Heart right ventricle (tissue), 16 donors: Measurements from ENCODE around the gene LDLRAD1. TPM values are rescaled to one million over a fixed set of nuclear protein-coding genes. Genes with fewer than 3 reads are reported as not detected.
"Not testable (repeated sequence)": the region's sequence is repeated elsewhere in the genome, so short reads cannot be mapped to it uniquely, and the experiment has no call there.

ENCODE experiments used
- ATAC-seq, 8 donors: fragments of 200-7000 bp; cut with Tn5 transposase; one replicate each; pipeline ENCODE4 v1.9.1; 2020; ENCODE audit warnings: mild to moderate bottlenecking in 8 of 8, moderate library complexity in 8 of 8, moderate number of reproducible peaks in 1 of 8
- DNase-seq, 2 donors: peaks; one replicate each; pipeline ENCODE4 v3.0.0-alpha.2; 2020
- H3K27ac ChIP-seq, 10 donors: fragments of 200-600 bp; sonication (generic) in 2 of 10; one replicate each; pipeline versions ENCODE4 v1.5.0 to v1.8.0; 2020 to 2022; ENCODE audit warnings: mild to moderate bottlenecking in 3 of 10
- H3K27me3 ChIP-seq, 7 donors: fragments of 200-600 bp; one replicate each; pipeline ENCODE4 v1.8.0; 2021 to 2022; ENCODE audit warnings: mild to moderate bottlenecking in 2 of 7
- H3K36me3 ChIP-seq, 9 donors: fragments of 200-600 bp; sonication (generic) in 1 of 9; one replicate each; pipeline versions ENCODE4 v1.5.0 to v1.8.0; 2020 to 2022; ENCODE audit warnings: mild to moderate bottlenecking in 2 of 9
- H3K4me1 ChIP-seq, 9 donors: fragments of 200-600 bp; sonication (generic) in 1 of 9; one replicate each; pipeline versions ENCODE4 v1.5.0 to v1.8.0; 2020 to 2022; ENCODE audit warnings: mild to moderate bottlenecking in 4 of 9
- H3K4me3 ChIP-seq, 10 donors: fragments of 200-600 bp; sonication (generic) in 2 of 10; one replicate each; pipeline versions ENCODE4 v1.5.0 to v1.8.0; 2020 to 2022; ENCODE audit warnings: mild to moderate bottlenecking in 7 of 10, moderate library complexity in 2 of 10
- H3K9me3 ChIP-seq, 11 donors: fragments of 200-600 bp in 10 of 11; sonication (generic) in 2 of 11; one replicate each; pipeline versions ENCODE4 v1.5.0 to v1.8.0; 2013 to 2022; ENCODE audit warnings: mild to moderate bottlenecking in 2 of 11, control low read depth in 1 of 11, moderate library complexity in 1 of 11
- WGBS, 2 donors: extraction: QIAGEN DNeasy Blood & Tissue Kit; methylation state at CpG; one replicate each; pipeline ENCODE4 v1.1.7; 2013; ENCODE audit warnings: inconsistent platforms in 1 of 2; 5-methylcytosine and 5-hydroxymethylcytosine counted together
- intact Hi-C, 10 donors: fragments of 100-400 bp; cut with DNase I; formaldehyde crosslinking; loops; one replicate each; pipeline versions ENCODE4 v1.11.1 to v1.14.2; 2022
- polyA plus RNA-seq, 2 donors: library from polyadenylated mRNA; stranded (reverse); fragments of 200-250 nt; gene quantifications; one replicate each; pipeline ENCODE4 v1.2.3, GENCODE V29; 2013
- total RNA-seq, 10 donors: library from RNA; stranded (reverse); fragmentation: NEBNext Ultra II Directional in 3 of 10; extraction: Animal tissue kit (Norgen Biotek cat#: 25700) in 3 of 10; gene quantifications; one replicate each; pipeline versions ENCODE4 v1.2.1 to v1.2.4, GENCODE V29; 2021 to 2023
- TF ChIP-seq, protein P1 (sequence below), 9 donors: fragments of 200-600 bp; sonication (generic) in 2 of 9; IDR thresholded peaks; one replicate each; pipeline versions ENCODE4 v1.5.0 to v1.8.0; 2021 to 2022; ENCODE audit warnings: antibody characterized with exemption in 9 of 9, mild to moderate bottlenecking in 5 of 9, moderate library complexity in 1 of 9
- donor health status: Arrhythmogenic right ventricular cardiomyopathy.
- donor health status: ischemic (EF 13 %, LVEDD 7.1; RV severe dilation, severe dysfunction).
- donor health status: healthy with polysubstance abuse.
- donor health status: DM: no; HTN: yes; CAD: no.
- donor health status: DM: no; HTN: no; CAD: no.
- donor health status: ischemic (EF 25% LVEDD 6.9; RV normal size, moderate dysfunction).
- donor health status: ischemic (EF 25% LVEDD 5.7; RV mildly dilated, moderate dysfunction).
- donor health status: healthy.
- donor health status: DM: yes; HTN: yes; CAD: no.
- donor health status: Ischemic cardiomyopathy.
- donor health status: ischemic (EF 35%, LVEDD 5.7; RV mildly dilated, moderate dysfunction).
- donor health status: nonischemic (EF 11% LVEDD 7.7; RV severe dilation, severe dysfunction).
- donor health status: DM: yes; HTN: yes; CAD: no.
- donor health status: PGD.
- donor health status: ischemic (EF 29% LVEDD 5.4; RV normal size, mild dysfunction).
- donor health status: nonischemic (EF 23%, LVEDD 6.1; RV moderate dilation, normal function).

The LDLRAD1 gene
- total and polyA plus RNA-seq, 12 donors, result not detected

DNA sequence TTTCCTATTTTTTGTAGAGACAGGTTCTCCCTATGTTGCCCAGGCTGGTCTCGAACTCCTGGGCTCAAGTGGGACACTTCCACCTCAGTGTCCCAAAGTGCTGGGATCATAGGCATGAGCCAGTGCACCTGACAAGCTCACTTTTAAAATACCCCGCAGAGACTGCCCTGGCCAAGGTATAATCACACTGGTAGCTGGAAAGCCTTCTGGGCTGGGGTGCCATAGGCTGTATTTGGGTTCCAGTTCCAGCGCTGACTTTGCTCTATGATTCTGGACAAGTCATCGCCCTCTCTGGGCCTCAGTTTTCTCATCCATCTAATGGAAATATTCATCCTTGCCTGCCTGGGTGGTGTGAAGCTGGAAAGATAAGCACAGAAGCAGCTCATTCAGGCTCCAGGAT, 10.4 kb downstream of the LDLRAD1 start:
- Histone ChIP-seq H3K4me1 (no peaks in the 10 kb centered on the region), H3K4me3 (no peak overlapping the region), H3K27me3 (peaks cover 0 to 16% (median 0%) of the 10 kb centered on the region in 7 donors), H3K36me3 (no peaks in the 10 kb centered on the region), H3K27ac (no peak overlapping the region), H3K9me3 (no peaks in the 10 kb centered on the region)
- TF ChIP-seq, protein P1, sequence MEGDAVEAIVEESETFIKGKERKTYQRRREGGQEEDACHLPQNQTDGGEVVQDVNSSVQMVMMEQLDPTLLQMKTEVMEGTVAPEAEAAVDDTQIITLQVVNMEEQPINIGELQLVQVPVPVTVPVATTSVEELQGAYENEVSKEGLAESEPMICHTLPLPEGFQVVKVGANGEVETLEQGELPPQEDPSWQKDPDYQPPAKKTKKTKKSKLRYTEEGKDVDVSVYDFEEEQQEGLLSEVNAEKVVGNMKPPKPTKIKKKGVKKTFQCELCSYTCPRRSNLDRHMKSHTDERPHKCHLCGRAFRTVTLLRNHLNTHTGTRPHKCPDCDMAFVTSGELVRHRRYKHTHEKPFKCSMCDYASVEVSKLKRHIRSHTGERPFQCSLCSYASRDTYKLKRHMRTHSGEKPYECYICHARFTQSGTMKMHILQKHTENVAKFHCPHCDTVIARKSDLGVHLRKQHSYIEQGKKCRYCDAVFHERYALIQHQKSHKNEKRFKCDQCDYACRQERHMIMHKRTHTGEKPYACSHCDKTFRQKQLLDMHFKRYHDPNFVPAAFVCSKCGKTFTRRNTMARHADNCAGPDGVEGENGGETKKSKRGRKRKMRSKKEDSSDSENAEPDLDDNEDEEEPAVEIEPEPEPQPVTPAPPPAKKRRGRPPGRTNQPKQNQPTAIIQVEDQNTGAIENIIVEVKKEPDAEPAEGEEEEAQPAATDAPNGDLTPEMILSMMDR (IDR thresholded peaks at IDR 0.05), result no peak
- intact Hi-C loops, result no loop called here
- DNase-seq, result no peak
- ATAC-seq, result no peak
- WGBS, 2 donors, result 89 to 93% methylated on average over 4 of the region's 4 CpGs

- TF ChIP-seq, protein P1 (IDR thresholded peaks at IDR 0.05), result no peak
- WGBS, 2 donors, result 74 to 78% methylated on average over 4 of the region's 4 CpGs
- H3K4me1 ChIP-seq, result no peaks in the 10 kb centered on the region
- H3K9me3 ChIP-seq, result no peaks in the 10 kb centered on the region
- peaks cover 0 to 13% (median 0%) of the 10 kb centered on the region in 7 donors for H3K27me3 ChIP-seq
- no peak overlapping the region for H3K4me3 ChIP-seq
- no peak overlapping the region for H3K27ac ChIP-seq
- DNase-seq, result no peak
- no peak for ATAC-seq
- intact Hi-C loops, result no loop called here
- H3K36me3 ChIP-seq, result no peaks in the 10 kb centered on the region
These were observed 11.5 kb downstream of the LDLRAD1 start for GRCh38 chr1:54006508-54006907.

DNA sequence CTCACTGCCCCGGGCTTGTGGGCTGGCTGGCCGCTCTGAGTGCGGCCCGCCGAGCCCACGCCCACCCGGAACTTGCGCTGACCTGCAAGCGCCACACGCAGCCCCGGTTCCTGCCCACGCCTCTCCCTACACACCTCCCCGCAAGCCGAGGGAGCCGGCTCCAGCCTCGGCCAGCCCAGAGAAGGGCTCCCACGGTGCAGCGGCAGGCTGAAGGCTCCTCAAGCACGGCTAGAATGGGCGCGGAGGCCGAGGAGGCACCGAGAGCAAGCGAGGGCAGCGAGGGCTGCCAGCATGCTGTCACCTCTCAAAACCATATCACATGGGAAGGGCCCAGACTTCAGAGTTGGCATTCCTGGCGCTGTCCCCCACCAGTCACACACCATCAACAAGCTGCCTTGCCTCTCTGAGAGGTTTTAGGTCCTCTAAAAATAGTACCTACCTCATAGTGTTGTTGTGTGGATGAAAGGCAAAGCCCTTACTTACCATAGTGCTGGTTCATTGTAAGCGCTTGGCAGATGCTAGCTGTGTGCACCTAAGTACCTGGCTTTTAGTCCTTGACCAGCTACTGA, 13.4 kb downstream of the LDLRAD1 start:
- ATAC-seq, result peak in 7 of 8 donors; percentile 67 to 86 (median 72)
- DNase-seq, result no peak

GRCh38 chr1:54003750-54004480, 14.1 kb downstream of the LDLRAD1 start:
- H3K4me3 ChIP-seq, H3K36me3 ChIP-seq, H3K27me3 ChIP-seq, H3K9me3 ChIP-seq, DNase-seq, H3K27ac ChIP-seq, intact Hi-C loops, H3K4me1 ChIP-seq: not testable (repeated sequence)
- peak in 1 of 8 donors; percentile 45 for ATAC-seq
- 92 to 97% methylated on average over 19 of the region's 19 CpGs for WGBS, 2 donors

More for the DNA sequence above, 13.4 kb downstream of the LDLRAD1 start:
- H3K9me3 ChIP-seq, result no peaks in the 10 kb centered on the region
- H3K4me3 ChIP-seq, result no peak overlapping the region
- peaks cover 0 to 5% (median 0%) of the 10 kb centered on the region in 7 donors for H3K27me3 ChIP-seq
- H3K36me3 ChIP-seq, result no peaks in the 10 kb centered on the region
- H3K4me1 ChIP-seq, result no peaks in the 10 kb centered on the region
- TF ChIP-seq, protein P1 (IDR thresholded peaks at IDR 0.05), result no peak
- WGBS, 2 donors, result 89 to 93% methylated on average over 19 to 27 of the region's 27 CpGs
- intact Hi-C loops, result no loop called here
- no peak overlapping the region for H3K27ac ChIP-seq

- H3K4me1 ChIP-seq, result no peaks in the 10 kb centered on the region
- no peaks in the 10 kb centered on the region for H3K36me3 ChIP-seq
- TF ChIP-seq, protein P1 (IDR thresholded peaks at IDR 0.05), result no peak
- peaks cover 0 to 5% (median 0%) of the 10 kb centered on the region in 7 donors for H3K27me3 ChIP-seq
- H3K4me3 ChIP-seq, result no peak overlapping the region
- DNase-seq (no peak), ATAC-seq (no peak)
- no peaks in the 10 kb centered on the region for H3K9me3 ChIP-seq
- intact Hi-C loops, result no loop called here
- H3K27ac ChIP-seq, result no peak overlapping the region
- 90 to 96% methylated on average over 12 of the region's 12 CpGs for WGBS, 2 donors
These were observed 14.7 kb downstream of the LDLRAD1 start for GRCh38 chr1:54003249-54003646.
